Heart left ventricle (tissue), 16 donors: Measurements from ENCODE around the gene PTPRN2. TPM values are rescaled to one million over a fixed set of nuclear protein-coding genes. Genes with fewer than 3 reads are reported as not detected.
A peak's percentile ranks its signal among the peaks of the same experiment; 100 is the strongest.

Source experiments
- ATAC-seq, 4 donors: fragments of 200-7000 bp; cut with Tn5 transposase; one replicate each; pipeline ENCODE4 v1.9.1; 2020 to 2022; ENCODE audit warnings: moderate library complexity in 4 of 4, mild to moderate bottlenecking in 3 of 4, moderate number of reproducible peaks in 1 of 4
- DNase-seq, 5 donors: peaks; one replicate each; pipeline ENCODE4 v3.0.0-alpha.2; 2020
- H3K27ac ChIP-seq, 12 donors: fragments of 200-600 bp; sonication (generic) in 4 of 12; one replicate each; pipeline versions ENCODE4 v1.5.0 to v1.8.0; 2016 to 2022; ENCODE audit warnings: mild to moderate bottlenecking in 2 of 12
- H3K27me3 ChIP-seq, 9 donors: fragments of 200-600 bp; sonication (generic) in 2 of 9; one replicate each; pipeline versions ENCODE4 v1.5.1 to v1.8.0; 2016 to 2022; ENCODE audit warnings: mild to moderate bottlenecking in 3 of 9
- H3K36me3 ChIP-seq, 9 donors: fragments of 200-600 bp; sonication (generic) in 2 of 9; one replicate each; pipeline versions ENCODE4 v1.5.0 to v1.8.0; 2018 to 2022; ENCODE audit warnings: mild to moderate bottlenecking in 2 of 9
- H3K4me1 ChIP-seq, 12 donors: fragments of 200-600 bp; sonication (generic) in 4 of 12; one replicate each; pipeline versions ENCODE4 v1.5.0 to v1.8.0; 2016 to 2022; ENCODE audit warnings: mild to moderate bottlenecking in 3 of 12
- H3K4me3 ChIP-seq, 12 donors: fragments of 200-600 bp; sonication (generic) in 4 of 12; one replicate each; pipeline versions ENCODE4 v1.5.0 to v1.8.0; 2017 to 2022; ENCODE audit warnings: mild to moderate bottlenecking in 9 of 12, moderate library complexity in 4 of 12
- H3K9me3 ChIP-seq, 12 donors: fragments of 200-600 bp; sonication (generic) in 4 of 12; one replicate each; pipeline versions ENCODE4 v1.5.0 to v1.8.0; 2016 to 2022; ENCODE audit warnings: mild to moderate bottlenecking in 1 of 12
- POLR2A ChIP-seq, 2 donors: fragments of 450-650 bp; IDR thresholded peaks; one replicate each; pipeline ENCODE4 v1.6.1; 2017; ENCODE audit warnings: antibody characterized with exemption in 2 of 2, mild to moderate bottlenecking in 2 of 2, moderate library complexity in 2 of 2
- WGBS, 4 donors: extraction: QIAGEN DNeasy Blood & Tissue Kit in 2 of 4; methylation state at CpG; one replicate each; pipeline versions ENCODE4 v1.1.5 to v1.1.7; 2013 to 2018; 5-methylcytosine and 5-hydroxymethylcytosine counted together
- intact Hi-C, 10 donors: fragments of 100-400 bp; cut with DNase I; formaldehyde crosslinking; loops; one replicate each; pipeline versions ENCODE4 v1.11.1 to v1.14.2; 2022
- polyA plus RNA-seq, 2 donors: library from polyadenylated mRNA; stranded (reverse); fragments of 200-250 nt; gene quantifications; one replicate each; pipeline ENCODE4 v1.2.3, GENCODE V29; 2013
- total RNA-seq, 9 donors: library from RNA; depleted of rRNA in 2 of 9; stranded (reverse); fragments of >200 nt in 2 of 9; fragmentation: NEBNext Ultra II Directional in 3 of 9; extraction: Animal tissue kit (Norgen Biotek cat#: 25700) in 3 of 9; gene quantifications; one replicate each; pipeline versions ENCODE4 v1.1.0 to v1.2.4, GENCODE V29; 2016 to 2023
- TF ChIP-seq, protein P1 (sequence below), 12 donors: fragments of 200-600 bp; sonication (generic) in 4 of 12; IDR thresholded peaks; one replicate each; pipeline versions ENCODE4 v1.5.0 to v1.8.0; 2018 to 2022; ENCODE audit warnings: antibody characterized with exemption in 12 of 12, mild to moderate bottlenecking in 5 of 12
- donor health status: ischemic (EF 13 %, LVEDD 7.1; RV severe dilation, severe dysfunction).
- donor health status: healthy with polysubstance abuse.
- donor health status: DM: no; HTN: yes; CAD: no.
- donor health status: DM: no; HTN: no; CAD: no.
- donor health status: ischemic (EF 25% LVEDD 6.9; RV normal size, moderate dysfunction).
- donor health status: ischemic (EF 25% LVEDD 5.7; RV mildly dilated, moderate dysfunction).
- donor health status: healthy.
- donor health status: DM: yes; HTN: yes; CAD: no.
- donor health status: ischemic (EF 35%, LVEDD 5.7; RV mildly dilated, moderate dysfunction).
- donor health status: nonischemic (EF 11% LVEDD 7.7; RV severe dilation, severe dysfunction).
- donor health status: DM: yes; HTN: yes; CAD: no.
- donor health status: PGD.
- donor health status: ischemic (EF 29% LVEDD 5.4; RV normal size, mild dysfunction).
- donor health status: nonischemic (EF 23%, LVEDD 6.1; RV moderate dilation, normal function).

PTPRN2 gene
- total and polyA plus RNA-seq, 11 donors, result 0.61 to 2.3 (median 1.3) TPM

DNA sequence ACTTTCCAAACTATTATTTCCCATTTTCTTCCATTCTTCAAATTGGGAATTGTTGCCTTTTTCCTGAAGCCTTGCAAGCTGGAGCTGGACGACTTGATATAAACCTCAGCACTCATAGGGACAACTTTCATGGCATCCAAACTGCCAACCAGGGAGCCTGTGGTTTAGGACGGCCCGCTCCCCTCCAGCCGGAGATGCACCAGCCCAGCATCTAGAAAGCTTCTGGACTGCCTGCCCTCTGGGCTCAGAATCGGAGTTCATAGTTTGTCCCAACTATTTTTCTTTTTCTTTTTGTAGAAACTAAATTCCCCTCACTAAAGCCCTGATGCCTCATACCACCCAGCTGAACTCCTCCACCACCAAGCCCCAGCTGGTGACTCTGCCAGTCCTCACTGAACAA is 1050.6 kb downstream of the PTPRN2 start:
- WGBS, 4 donors, result 90 to 93% (median 91%) methylated on average over 5 of the region's 5 CpGs
- DNase-seq, result no peak
- Histone ChIP-seq H3K27me3 (no peaks in the 10 kb centered on the region), H3K9me3 (peaks cover 0 to 18% (median 10%) of the 10 kb centered on the region in 12 donors), H3K4me1 (no peaks in the 10 kb centered on the region), H3K27ac (no peak overlapping the region), H3K4me3 (no peak overlapping the region), H3K36me3 (no peaks in the 10 kb centered on the region)
- intact Hi-C loops, result no loop called here
- no peak for ATAC-seq
- TF ChIP-seq, protein P1, sequence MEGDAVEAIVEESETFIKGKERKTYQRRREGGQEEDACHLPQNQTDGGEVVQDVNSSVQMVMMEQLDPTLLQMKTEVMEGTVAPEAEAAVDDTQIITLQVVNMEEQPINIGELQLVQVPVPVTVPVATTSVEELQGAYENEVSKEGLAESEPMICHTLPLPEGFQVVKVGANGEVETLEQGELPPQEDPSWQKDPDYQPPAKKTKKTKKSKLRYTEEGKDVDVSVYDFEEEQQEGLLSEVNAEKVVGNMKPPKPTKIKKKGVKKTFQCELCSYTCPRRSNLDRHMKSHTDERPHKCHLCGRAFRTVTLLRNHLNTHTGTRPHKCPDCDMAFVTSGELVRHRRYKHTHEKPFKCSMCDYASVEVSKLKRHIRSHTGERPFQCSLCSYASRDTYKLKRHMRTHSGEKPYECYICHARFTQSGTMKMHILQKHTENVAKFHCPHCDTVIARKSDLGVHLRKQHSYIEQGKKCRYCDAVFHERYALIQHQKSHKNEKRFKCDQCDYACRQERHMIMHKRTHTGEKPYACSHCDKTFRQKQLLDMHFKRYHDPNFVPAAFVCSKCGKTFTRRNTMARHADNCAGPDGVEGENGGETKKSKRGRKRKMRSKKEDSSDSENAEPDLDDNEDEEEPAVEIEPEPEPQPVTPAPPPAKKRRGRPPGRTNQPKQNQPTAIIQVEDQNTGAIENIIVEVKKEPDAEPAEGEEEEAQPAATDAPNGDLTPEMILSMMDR (IDR thresholded peaks at IDR 0.05), result no peak
- TF ChIP-seq POLR2A (IDR thresholded peaks at IDR 0.05), result no peak

DNA sequence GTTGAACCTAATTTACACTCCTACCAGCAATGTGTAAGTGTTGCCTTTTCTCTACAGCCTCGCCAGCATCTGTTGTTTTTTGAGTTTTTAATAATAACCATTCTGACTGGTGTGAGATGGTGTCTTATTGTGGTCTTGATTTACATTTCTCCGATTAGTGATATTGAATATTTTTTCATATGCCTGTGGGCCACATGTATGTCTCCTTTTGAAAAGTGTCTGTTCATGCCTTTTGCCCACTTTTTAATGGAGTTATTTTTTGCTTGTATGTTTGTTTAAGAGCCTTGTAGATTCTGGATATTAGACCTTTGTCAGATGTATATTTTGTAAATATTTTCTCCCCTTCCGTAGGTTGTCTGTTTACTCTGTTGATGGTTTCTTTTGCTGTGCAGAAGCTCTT is 1055.6 kb downstream of the PTPRN2 start:
- no peaks in the 10 kb centered on the region for H3K4me1 ChIP-seq
- peaks cover 0 to 38% (median 17%) of the 10 kb centered on the region in 12 donors for H3K9me3 ChIP-seq
- no peaks in the 10 kb centered on the region for H3K36me3 ChIP-seq
- intact Hi-C loops, result no loop called here
- no peak for ATAC-seq
- no peak for DNase-seq
- TF ChIP-seq POLR2A (IDR thresholded peaks at IDR 0.05), result no peak
- TF ChIP-seq, protein P1 (IDR thresholded peaks at IDR 0.05), result no peak
- no peak overlapping the region for H3K27ac ChIP-seq
- H3K27me3 ChIP-seq, result no peaks in the 10 kb centered on the region
- 93 to 97% (median 95%) methylated on average over 3 of the region's 3 CpGs for WGBS, 4 donors
- no peak overlapping the region for H3K4me3 ChIP-seq

DNA sequence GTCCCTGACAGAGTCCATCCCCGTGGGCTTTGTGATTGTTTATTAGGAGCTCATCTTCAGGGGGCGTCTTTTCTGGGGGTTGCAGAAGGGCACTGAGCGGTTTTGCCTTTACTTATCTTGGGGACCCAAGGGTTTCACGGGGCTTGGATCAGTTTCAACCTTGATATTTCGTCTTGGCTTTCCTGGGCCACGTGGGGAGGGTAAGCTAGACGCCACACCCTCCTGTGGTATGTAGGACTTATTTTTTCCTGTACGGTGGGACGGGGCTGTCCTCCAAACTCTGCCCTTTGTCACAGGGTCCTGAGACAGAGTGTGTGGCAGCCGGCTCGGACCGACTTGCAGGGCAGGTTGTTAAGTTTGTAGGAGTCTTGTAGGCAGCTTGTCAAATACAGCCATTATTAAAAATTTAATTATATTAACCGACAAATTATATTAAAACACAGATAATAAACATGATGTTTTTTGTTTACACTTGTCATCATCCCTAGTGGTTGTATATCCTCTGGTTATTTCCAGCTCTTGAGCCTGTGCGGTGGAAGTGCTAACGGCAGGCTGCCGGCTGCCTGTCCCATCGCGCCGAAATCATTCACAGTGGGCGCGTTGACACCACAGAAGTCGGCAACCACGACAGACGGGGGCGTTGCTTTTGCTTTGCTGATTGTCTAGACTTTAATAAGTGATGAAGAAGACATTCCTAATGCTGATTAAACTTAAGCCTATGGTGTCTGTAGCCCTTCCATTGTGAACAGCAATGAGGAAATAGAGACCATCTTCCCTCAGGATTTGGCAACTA is 1057.7 kb downstream of the PTPRN2 start:
- TF ChIP-seq POLR2A (IDR thresholded peaks at IDR 0.05), result no peak
- TF ChIP-seq, protein P1 (IDR thresholded peaks at IDR 0.05), result no peak
- intact Hi-C loops, result no loop called here
- no peak overlapping the region for H3K4me3 ChIP-seq
- DNase-seq (no peak), ATAC-seq (no peak)
- H3K36me3 ChIP-seq, result no peaks in the 10 kb centered on the region
- peaks cover 0 to 38% (median 17%) of the 10 kb centered on the region in 12 donors for H3K9me3 ChIP-seq
- no peaks in the 10 kb centered on the region for H3K4me1 ChIP-seq
- H3K27ac ChIP-seq, result no peak overlapping the region
- 67 to 73% (median 68%) methylated on average over 25 of the region's 25 CpGs for WGBS, 4 donors
- no peaks in the 10 kb centered on the region for H3K27me3 ChIP-seq

DNA sequence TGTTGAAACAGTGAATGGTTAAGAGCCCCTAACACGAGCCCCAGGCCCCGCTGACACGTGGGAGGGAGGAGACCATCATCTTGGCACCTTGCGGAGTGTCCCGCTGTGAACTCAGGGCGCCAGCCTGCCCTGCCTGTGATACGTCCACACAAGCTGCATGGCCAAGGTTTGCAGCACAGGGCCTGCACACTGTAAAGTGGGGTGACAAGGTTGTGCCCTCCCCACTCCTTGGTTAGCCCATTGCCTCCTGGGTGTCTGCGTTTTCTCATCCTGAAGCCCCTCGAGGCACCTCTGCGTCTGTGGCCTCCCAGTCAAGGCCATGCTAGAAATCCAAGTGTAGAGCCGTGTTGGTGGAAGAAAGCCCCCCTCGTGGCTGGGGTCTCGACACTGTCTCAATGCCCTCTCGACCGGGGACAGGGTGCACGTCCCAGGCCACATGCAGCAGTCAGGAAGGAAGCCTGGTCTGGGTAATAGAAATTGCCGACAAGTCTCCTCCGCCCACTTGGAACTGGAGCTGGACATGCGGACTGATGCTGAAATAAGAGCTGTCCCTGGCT is 1058.8 kb downstream of the PTPRN2 start:
- TF ChIP-seq, protein P1 (IDR thresholded peaks at IDR 0.05), result no peak
- no peak for TF ChIP-seq POLR2A (IDR thresholded peaks at IDR 0.05)
- H3K36me3 ChIP-seq, result no peaks in the 10 kb centered on the region
- peak in 1 of 5 donors; percentile 12 for DNase-seq
- H3K27ac ChIP-seq, result no peak overlapping the region
- peaks cover 0 to 6% (median 0%) of the 10 kb centered on the region in 9 donors for H3K27me3 ChIP-seq
- no peaks in the 10 kb centered on the region for H3K4me1 ChIP-seq
- intact Hi-C loops, result no loop called here
- H3K4me3 ChIP-seq, result no peak overlapping the region
- WGBS, 4 donors, result 63 to 64% (median 64%) methylated on average over 14 to 19 of the region's 19 CpGs
- H3K9me3 ChIP-seq, result peaks cover 0 to 38% (median 17%) of the 10 kb centered on the region in 12 donors
- ATAC-seq, result no peak
